AG04450 (cell line): ENCODE data around the gene ARHGAP26. TPM values are rescaled to one million over a fixed set of nuclear protein-coding genes. Genes with fewer than 3 reads are reported as not detected.

ENCODE experiments used
- CTCF ChIA-PET: fragments of 300-600, 350-600 bp; formaldehyde crosslinking; extraction: SDS; loops from one replicate; lab custom pipeline; 2022; ENCODE audit warnings: antibody characterized with exemption, inconsistent platforms; lab: Charles Lee
- POLR2A ChIA-PET: fragments of 350-600 bp; formaldehyde crosslinking; extraction: SDS; loops from one replicate; lab custom pipeline; 2021; ENCODE audit warnings: antibody characterized with exemption, inconsistent platforms; lab: Yijun Ruan, JAX
- DNase-seq: peaks from one replicate; pipeline ENCODE4 v3.0.0-alpha.2; 2011; ENCODE audit warnings: low read depth, low spot score
- H3K27ac ChIP-seq: one replicate; pipeline ENCODE4 v1.5.1; 2012; ENCODE audit warnings: low read depth, low read length, control low read depth
- H3K27me3 ChIP-seq: one replicate; pipeline ENCODE4 v1.6.0; 2012; ENCODE audit warnings: low read length; ENCODE audit not compliant: control insufficient read depth, insufficient read depth
- H3K4me3 ChIP-seq: 2 replicates; pipeline ENCODE4 v1.5.1; 2011; ENCODE audit warnings: mild to moderate bottlenecking, low read depth, low read length, control low read depth
- H3K9me3 ChIP-seq: 2 replicates; pipeline ENCODE4 v1.5.1; 2012; ENCODE audit warnings: low read length; ENCODE audit not compliant: control insufficient read depth, insufficient read depth
- polyA plus RNA-seq: library from polyadenylated mRNA; depleted of rRNA; stranded (reverse); fragments of >200 nt; gene quantifications from 2 replicates; pipeline ENCODE4 v1.2.3, GENCODE V29; 2011
- TF ChIP-seq, protein P1 (sequence below): IDR thresholded peaks from 2 replicates; pipeline ENCODE4 v1.5.1; 2011; ENCODE audit warnings: low read depth, low read length, control low read depth, inconsistent platforms

ARHGAP26 gene
- polyA plus RNA-seq, 1 experiment = 0.56 TPM

DNA sequence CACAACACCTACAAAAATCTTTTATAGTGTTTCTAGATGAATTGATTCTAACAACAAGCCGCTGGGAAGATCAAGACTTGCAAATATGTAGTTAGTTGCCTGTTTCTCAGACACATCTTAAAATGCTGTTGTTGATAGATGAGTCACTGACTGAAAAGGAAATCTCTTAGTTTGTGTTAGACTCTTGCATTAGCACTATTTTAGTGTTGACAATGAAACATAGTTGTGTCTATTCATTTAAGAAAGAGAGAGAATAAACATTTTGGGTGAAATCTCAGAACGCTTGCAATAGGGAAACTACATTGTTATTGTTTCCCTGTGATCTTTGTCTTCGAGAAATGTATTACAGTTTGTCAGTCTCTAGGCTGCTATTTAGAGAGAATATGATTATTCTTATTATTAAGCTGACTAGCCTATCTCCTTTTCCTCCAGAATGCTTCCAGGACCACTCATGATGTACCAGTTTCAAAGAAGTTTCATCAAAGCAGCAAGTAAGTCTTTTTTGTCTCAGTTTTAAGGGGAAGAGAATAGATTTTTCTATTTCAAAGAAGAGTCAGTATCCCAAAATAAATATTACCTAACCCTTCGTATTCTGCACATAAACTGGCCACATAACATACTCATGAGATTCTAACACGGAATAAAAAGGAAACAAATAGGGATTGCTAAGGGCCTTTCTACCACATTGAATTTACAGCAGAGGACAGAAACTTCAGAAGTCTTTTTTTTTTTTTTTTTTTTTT lies 285.6 kb downstream of the ARHGAP26 start:
- ChIA-PET POLR2A (interaction anchor here (0.7 kb wide), 1 partner anchor 332 kb away, joined by 5 read pairs; no protein-coding TSS in a partner anchor), CTCF (no interaction called here)
- Histone ChIP-seq H3K27me3 (no peaks in the 10 kb centered on the region), H3K27ac (no peak overlapping the region), H3K4me3 (no peak overlapping the region), H3K9me3 (no peaks in the 10 kb centered on the region)
- no peak for DNase-seq
- TF ChIP-seq, protein P1, sequence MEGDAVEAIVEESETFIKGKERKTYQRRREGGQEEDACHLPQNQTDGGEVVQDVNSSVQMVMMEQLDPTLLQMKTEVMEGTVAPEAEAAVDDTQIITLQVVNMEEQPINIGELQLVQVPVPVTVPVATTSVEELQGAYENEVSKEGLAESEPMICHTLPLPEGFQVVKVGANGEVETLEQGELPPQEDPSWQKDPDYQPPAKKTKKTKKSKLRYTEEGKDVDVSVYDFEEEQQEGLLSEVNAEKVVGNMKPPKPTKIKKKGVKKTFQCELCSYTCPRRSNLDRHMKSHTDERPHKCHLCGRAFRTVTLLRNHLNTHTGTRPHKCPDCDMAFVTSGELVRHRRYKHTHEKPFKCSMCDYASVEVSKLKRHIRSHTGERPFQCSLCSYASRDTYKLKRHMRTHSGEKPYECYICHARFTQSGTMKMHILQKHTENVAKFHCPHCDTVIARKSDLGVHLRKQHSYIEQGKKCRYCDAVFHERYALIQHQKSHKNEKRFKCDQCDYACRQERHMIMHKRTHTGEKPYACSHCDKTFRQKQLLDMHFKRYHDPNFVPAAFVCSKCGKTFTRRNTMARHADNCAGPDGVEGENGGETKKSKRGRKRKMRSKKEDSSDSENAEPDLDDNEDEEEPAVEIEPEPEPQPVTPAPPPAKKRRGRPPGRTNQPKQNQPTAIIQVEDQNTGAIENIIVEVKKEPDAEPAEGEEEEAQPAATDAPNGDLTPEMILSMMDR = no peak

GRCh38 chr5:143056339-143056704 lies 286.1 kb downstream of the ARHGAP26 start:
- H3K9me3 ChIP-seq = no peaks in the 10 kb centered on the region
- no peak overlapping the region for H3K4me3 ChIP-seq
- POLR2A ChIA-PET = interaction anchor here (0.7 kb wide), 1 partner anchor 333 kb away, joined by 5 read pairs; no protein-coding TSS in a partner anchor
- DNase-seq = no peak
- no peak overlapping the region for H3K27ac ChIP-seq
- CTCF ChIA-PET = no interaction called here
- TF ChIP-seq, protein P1 = no peak
- no peaks in the 10 kb centered on the region for H3K27me3 ChIP-seq

DNA sequence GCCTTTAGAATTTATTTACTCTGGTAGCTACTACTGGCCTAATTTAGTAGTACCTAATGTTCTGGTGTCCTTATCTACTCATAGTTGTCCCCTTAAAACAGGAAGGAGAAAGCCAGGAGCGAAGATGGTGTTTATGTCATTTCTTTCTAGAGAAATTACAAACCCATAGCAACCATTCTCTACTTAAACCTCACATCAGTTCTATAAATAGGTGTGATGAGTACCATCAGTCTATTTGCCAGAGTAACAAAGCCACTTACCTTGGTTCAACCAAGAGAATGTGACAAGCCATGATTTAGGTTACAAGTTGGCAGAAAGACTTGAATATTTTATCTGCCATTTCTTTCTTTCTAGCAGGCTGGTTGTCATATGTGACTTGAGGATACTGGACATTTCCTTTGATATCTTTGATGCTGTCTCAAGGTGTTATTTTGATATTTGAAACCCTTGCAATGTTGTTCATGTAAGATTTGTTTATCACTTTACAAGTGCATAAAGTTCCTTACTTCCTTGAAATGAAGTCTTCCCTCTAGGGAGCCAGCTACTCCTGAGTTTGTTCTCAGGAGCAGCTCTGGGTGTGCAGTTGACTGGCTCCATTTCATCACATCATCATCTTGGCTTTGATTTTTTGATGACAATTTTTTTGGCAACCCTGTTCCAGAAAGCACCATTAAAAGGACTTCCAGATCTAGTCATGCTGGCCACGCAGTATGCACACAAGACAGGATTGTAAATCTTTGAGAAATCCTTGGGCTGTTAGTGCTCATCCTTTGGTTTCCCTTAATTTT lies 286.8 kb downstream of the ARHGAP26 start:
- ChIA-PET POLR2A (no interaction called here), CTCF (no interaction called here)

GRCh38 chr5:143057580-143057999 lies 287.4 kb downstream of the ARHGAP26 start:
- no peaks in the 10 kb centered on the region for H3K27me3 ChIP-seq
- DNase-seq = no peak
- no peak overlapping the region for H3K27ac ChIP-seq
- H3K4me3 ChIP-seq = no peak overlapping the region
- ChIA-PET CTCF (no interaction called here), POLR2A (no interaction called here)
- TF ChIP-seq, protein P1 = no peak
- no peaks in the 10 kb centered on the region for H3K9me3 ChIP-seq

More for the DNA sequence above, 286.8 kb downstream of the ARHGAP26 start:
- Histone ChIP-seq H3K4me3 (no peak overlapping the region), H3K27me3 (no peaks in the 10 kb centered on the region), H3K27ac (no peak overlapping the region), H3K9me3 (no peaks in the 10 kb centered on the region)
- DNase-seq = no peak
- TF ChIP-seq, protein P1 = no peak

DNA sequence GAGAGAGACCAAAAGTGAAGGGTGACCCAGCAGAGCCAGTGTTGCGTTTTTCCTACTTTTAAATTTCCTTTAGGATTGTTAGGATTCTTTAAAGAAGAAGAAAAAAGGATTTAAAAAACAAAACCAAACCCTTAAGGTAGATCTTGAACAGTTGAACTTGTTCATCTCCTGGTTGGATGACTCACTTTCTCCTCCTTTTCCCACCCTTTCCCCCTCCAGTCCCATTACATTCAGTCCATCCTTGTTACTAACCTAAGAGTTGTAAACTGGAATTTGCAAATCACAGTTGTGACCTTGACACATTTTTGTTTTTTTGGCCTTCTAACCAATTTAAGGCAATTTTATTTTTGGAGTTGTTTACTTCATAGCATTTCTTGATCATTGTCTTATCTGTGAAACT lies 289.2 kb downstream of the ARHGAP26 start:
- Histone ChIP-seq H3K27ac (no peak overlapping the region), H3K9me3 (no peaks in the 10 kb centered on the region), H3K4me3 (no peak overlapping the region), H3K27me3 (no peaks in the 10 kb centered on the region)
- CTCF ChIA-PET = interaction anchor here (0.5 kb wide), 1 partner anchor 260 kb away, joined by 4 read pairs; no protein-coding TSS in a partner anchor
- POLR2A ChIA-PET = no interaction called here
- no peak for DNase-seq
- TF ChIP-seq, protein P1 = no peak
